Tibial artery (tissue), 4 donors: Measurements from ENCODE around the gene RAB11FIP4.
A peak's percentile ranks its signal among the peaks of the same experiment; 100 is the strongest.

Source experiments
- DNase-seq, 2 donors: peaks; one replicate each; pipeline ENCODE4 v3.0.0-alpha.2; 2019
- H3K27ac ChIP-seq, 2 donors: fragments of 200-600 bp; sonication (generic) in 1 of 2; 1 replicate in 1 of 2; 2 replicates in 1 of 2; pipeline ENCODE4 v1.5.1; 2018 to 2019; ENCODE audit warnings: mild to moderate bottlenecking in 1 of 2
- H3K27me3 ChIP-seq, 2 donors: fragments of 200-600 bp; sonication (generic) in 1 of 2; one replicate each; pipeline versions ENCODE4 v1.5.1 to v1.6.0; 2016 to 2019
- H3K36me3 ChIP-seq, 3 donors: fragments of 200-600 bp; sonication (generic) in 2 of 3; one replicate each; pipeline ENCODE4 v1.5.1; 2016 to 2019; ENCODE audit warnings: mild to moderate bottlenecking in 2 of 3
- H3K4me1 ChIP-seq, 4 donors: fragments of 200-600 bp; sonication (generic) in 2 of 4; 1 replicate in 3 of 4; 2 replicates in 1 of 4; pipeline ENCODE4 v1.5.1; 2016 to 2019
- H3K4me3 ChIP-seq, 2 donors: fragments of 200-600 bp; sonication (generic) in 1 of 2; 1 replicate in 1 of 2; 2 replicates in 1 of 2; pipeline ENCODE4 v1.5.1; 2018 to 2019; ENCODE audit warnings: mild to moderate bottlenecking in 2 of 2
- H3K9me3 ChIP-seq, 3 donors: fragments of 200-600 bp; sonication (generic) in 1 of 3; one replicate each; pipeline ENCODE4 v1.5.1; 2016 to 2019
- CTCF ChIP-seq, 2 experiments: fragments of 200-600 bp in 1 of 2; fragments of 450-650 bp in 1 of 2; IDR thresholded peaks; one replicate each; pipeline ENCODE4 v1.5.1; 2017 to 2019; ENCODE audit warnings: antibody characterized with exemption in 2 of 2, mild to moderate bottlenecking in 1 of 2, moderate library complexity in 1 of 2
- intact Hi-C: fragments of 100-400 bp; cut with DNase I; formaldehyde crosslinking; loops from one replicate; pipeline ENCODE4 v1.15.0; 2023; ENCODE audit warnings: low total_unique reads

The RAB11FIP4 gene

GRCh38 chr17:31392002-31392855 lies 754 bp downstream of the RAB11FIP4 start:
- Histone ChIP-seq H3K4me3 (peak overlapping the region; percentile 38 to 51), H3K27me3 (peaks cover 5 to 79% of the 10 kb centered on the region in 2 donors), H3K4me1 (peaks cover 0 to 17% (median 13%) of the 10 kb centered on the region in 4 donors), H3K27ac (no peak overlapping the region), H3K9me3 (no peaks in the 10 kb centered on the region), H3K36me3 (no peaks in the 10 kb centered on the region)
- intact Hi-C loops: no loop called here
- peak in 1 of 2 donors; percentile 60 for DNase-seq
- TF ChIP-seq CTCF (IDR thresholded peaks at IDR 0.05): no peak

- no peak overlapping the region for H3K4me3 ChIP-seq
- DNase-seq: peak in 1 of 2 donors; percentile 62
- TF ChIP-seq CTCF (IDR thresholded peaks at IDR 0.05): no peak
- intact Hi-C loops: no loop called here
- H3K27ac ChIP-seq: no peak overlapping the region
- H3K36me3 ChIP-seq: no peaks in the 10 kb centered on the region
- H3K4me1 ChIP-seq: peaks cover 0 to 17% (median 13%) of the 10 kb centered on the region in 4 donors
- H3K9me3 ChIP-seq: no peaks in the 10 kb centered on the region
- peaks cover 5 to 81% of the 10 kb centered on the region in 2 donors for H3K27me3 ChIP-seq
These were observed 1.6 kb downstream of the RAB11FIP4 start for GRCh38 chr17:31392856-31393748.

- no peak overlapping the region for H3K4me3 ChIP-seq
- peaks cover 0 to 17% (median 13%) of the 10 kb centered on the region in 4 donors for H3K4me1 ChIP-seq
- no peak for TF ChIP-seq CTCF (IDR thresholded peaks at IDR 0.05)
- no peaks in the 10 kb centered on the region for H3K36me3 ChIP-seq
- H3K27me3 ChIP-seq: peaks cover 5 to 84% of the 10 kb centered on the region in 2 donors
- intact Hi-C loops: no loop called here
- peak in 1 of 2 donors; percentile 45 for DNase-seq
- no peaks in the 10 kb centered on the region for H3K9me3 ChIP-seq
- H3K27ac ChIP-seq: no peak overlapping the region
These were observed 2.3 kb downstream of the RAB11FIP4 start for GRCh38 chr17:31393749-31394146.

- intact Hi-C loops: no loop called here
- Histone ChIP-seq H3K27ac (no peak overlapping the region), H3K27me3 (peaks cover 5 to 82% of the 10 kb centered on the region in 2 donors), H3K9me3 (no peaks in the 10 kb centered on the region), H3K4me1 (peaks cover 0 to 17% (median 13%) of the 10 kb centered on the region in 4 donors), H3K36me3 (no peaks in the 10 kb centered on the region), H3K4me3 (no peak overlapping the region)
- TF ChIP-seq CTCF (IDR thresholded peaks at IDR 0.05): no peak
- DNase-seq: peak in 1 of 2 donors; percentile 63
These were observed 3.1 kb downstream of the RAB11FIP4 start for GRCh38 chr17:31394544-31394943.

- no peaks in the 10 kb centered on the region for H3K9me3 ChIP-seq
- no peak overlapping the region for H3K27ac ChIP-seq
- H3K4me3 ChIP-seq: no peak overlapping the region
- intact Hi-C loops: no loop called here
- peaks cover 1 to 68% of the 10 kb centered on the region in 2 donors for H3K27me3 ChIP-seq
- TF ChIP-seq CTCF (IDR thresholded peaks at IDR 0.05): no peak
- peak in 1 of 2 donors; percentile 32 for DNase-seq
- no peaks in the 10 kb centered on the region for H3K36me3 ChIP-seq
- peaks cover 0 to 2% (median under 1%) of the 10 kb centered on the region in 4 donors for H3K4me1 ChIP-seq
These were observed 5.9 kb downstream of the RAB11FIP4 start for GRCh38 chr17:31397256-31397939.
